CD14-positive monocyte (primary cell): ENCODE measurements around the gene NTNG2. TPM values are rescaled to one million over a fixed set of nuclear protein-coding genes. Genes with fewer than 3 reads are reported as not detected.

ENCODE experiments used
- DNase-seq, 3 donors: peaks; one replicate each; pipeline ENCODE4 v3.0.0-alpha.2; 2011 to 2022
- H2AFZ ChIP-seq: 2 replicates; pipeline ENCODE4 v1.6.0; 2012; ENCODE audit warnings: mild to moderate bottlenecking, low read depth, low read length, inconsistent platforms; ENCODE audit not compliant: insufficient read depth, poor library complexity, severe bottlenecking
- H3K27ac ChIP-seq, 2 donors: 1 replicate in 1 of 2; 2 replicates in 1 of 2; pipeline ENCODE4 v1.5.1; 2012 to 2013; ENCODE audit warnings: low read length in 2 of 2, control low read depth in 1 of 2, inconsistent platforms in 1 of 2, low read depth in 1 of 2, mild to moderate bottlenecking in 1 of 2
- H3K27me3 ChIP-seq, 2 donors: one replicate each; pipeline versions ENCODE4 v1.6.0 to v1.6.1; 2011 to 2013; ENCODE audit warnings: low read length in 2 of 2; ENCODE audit not compliant: control insufficient read depth in 2 of 2, insufficient read depth in 2 of 2
- H3K36me3 ChIP-seq, 2 donors: replicated peaks in 1 of 2; 1 replicate in 1 of 2; 2 replicates in 1 of 2; pipeline versions ENCODE4 v1.5.1 to v1.6.1; 2012 to 2013; ENCODE audit warnings: low read length in 2 of 2, control low read depth in 1 of 2, inconsistent platforms in 1 of 2, mild to moderate bottlenecking in 1 of 2; ENCODE audit not compliant: insufficient read depth in 2 of 2, control insufficient read depth in 1 of 2
- H3K4me1 ChIP-seq, 2 donors: 1 replicate in 1 of 2; 2 replicates in 1 of 2; pipeline versions ENCODE4 v1.5.1 to v1.6.1; 2012 to 2013; ENCODE audit warnings: low read length in 2 of 2, control low read depth in 1 of 2, inconsistent platforms in 1 of 2, mild to moderate bottlenecking in 1 of 2, moderate library complexity in 1 of 2; ENCODE audit not compliant: insufficient read depth in 2 of 2, control insufficient read depth in 1 of 2
- H3K4me2 ChIP-seq: replicated peaks from 2 replicates; pipeline ENCODE3; 2012; ENCODE audit warnings: low read length, moderate library complexity, mild to moderate bottlenecking; ENCODE audit not compliant: poor library complexity, severe bottlenecking; ENCODE audit errors: extremely low read depth
- H3K4me3 ChIP-seq, 3 experiments: fragments of 200-600 bp in 1 of 3; sonication (generic) in 1 of 3; replicated peaks in 1 of 3; 1 replicate in 2 of 3; 2 replicates in 1 of 3; pipeline ENCODE4 v1.5.1; 2011 to 2013; ENCODE audit warnings: low read length in 3 of 3, mild to moderate bottlenecking in 3 of 3, control low read depth in 2 of 3, low read depth in 2 of 3, inconsistent platforms in 1 of 3, moderate library complexity in 1 of 3
- H3K79me2 ChIP-seq: 2 replicates; pipeline ENCODE4 v1.6.0; 2012; ENCODE audit warnings: mild to moderate bottlenecking, control low read depth, inconsistent platforms, low read length, moderate library complexity; ENCODE audit not compliant: insufficient read depth
- H3K9ac ChIP-seq: 2 replicates; pipeline ENCODE4 v1.6.0; 2017; ENCODE audit warnings: low read length, mild to moderate bottlenecking; ENCODE audit not compliant: insufficient read depth, poor library complexity, severe bottlenecking
- H3K9me3 ChIP-seq, 2 donors: replicated peaks in 1 of 2; 1 replicate in 1 of 2; 2 replicates in 1 of 2; pipeline versions ENCODE4 v1.5.1 to v1.6.1; 2012 to 2013; ENCODE audit warnings: low read length in 2 of 2, control low read depth in 1 of 2; ENCODE audit not compliant: control insufficient read depth in 1 of 2, insufficient read depth in 1 of 2
- H4K20me1 ChIP-seq: 2 replicates; pipeline ENCODE4 v1.6.0; 2012; ENCODE audit warnings: mild to moderate bottlenecking, low read length, control low read depth, moderate library complexity; ENCODE audit not compliant: insufficient read depth
- H3K27ac Mint-ChIP-seq, 7 donors: one replicate each; pipeline ENCODE4 v1.8.0; 2020; ENCODE audit warnings: mild to moderate bottlenecking in 7 of 7, mixed read lengths in 7 of 7, moderate library complexity in 6 of 7, inconsistent platforms in 2 of 7
- H3K27me3 Mint-ChIP-seq, 3 donors: one replicate each; pipeline ENCODE4 v1.8.0; 2021 to 2022; ENCODE audit warnings: low read depth in 3 of 3, mild to moderate bottlenecking in 3 of 3, mixed read lengths in 3 of 3, moderate library complexity in 3 of 3, inconsistent platforms in 1 of 3
- H3K36me3 Mint-ChIP-seq, 2 donors: one replicate each; pipeline ENCODE4 v1.8.0; 2020; ENCODE audit warnings: mixed read lengths in 2 of 2, inconsistent platforms in 1 of 2, mild to moderate bottlenecking in 1 of 2
- H3K4me1 Mint-ChIP-seq: one replicate; pipeline ENCODE4 v1.8.0; 2020; ENCODE audit warnings: mild to moderate bottlenecking, mixed read lengths
- H3K4me3 Mint-ChIP-seq, 2 donors: one replicate each; pipeline ENCODE4 v1.8.0; 2020; ENCODE audit warnings: mild to moderate bottlenecking in 2 of 2, mixed read lengths in 2 of 2, moderate library complexity in 1 of 2
- H3K9me3 Mint-ChIP-seq, 7 donors: one replicate each; pipeline ENCODE4 v1.8.0; 2020 to 2022; ENCODE audit warnings: mixed read lengths in 7 of 7, mild to moderate bottlenecking in 6 of 7, moderate library complexity in 6 of 7, inconsistent platforms in 2 of 7
- CTCF ChIP-seq: fragments of 200-600 bp; IDR thresholded peaks from one replicate; pipeline ENCODE4 v1.8.0; 2022; ENCODE audit warnings: antibody characterized with exemption, mild to moderate bottlenecking
- WGBS: methylation state at CpG from one replicate; pipeline ENCODE4 v1.1.5; 2013; ENCODE audit warnings: missing lambda C conversion rate; ENCODE audit not compliant: insufficient coverage; 5-methylcytosine and 5-hydroxymethylcytosine counted together
- intact Hi-C, 2 donors: fragments of 100-400 bp; cut with micrococcal nuclease; formaldehyde crosslinking; loops; one replicate each; pipeline versions ENCODE4 v1.15.0 to v1.15.1; 2023
- polyA plus RNA-seq, 3 donors: library from polyadenylated mRNA; depleted of rRNA in 1 of 3; unstranded in 2 of 3; stranded (reverse) in 1 of 3; fragments of 300-500 nt in 2 of 3; fragments of >200 nt in 1 of 3; fragmentation: Illumina TruSeq in 2 of 3; gene quantifications; 1 replicate in 2 of 3; 2 replicates in 1 of 3; pipeline ENCODE4 v1.2.3, GENCODE V29; 2012 to 2021

The NTNG2 gene
- polyA plus RNA-seq, 3 donors: 2.1 to 10.0 (median 5.0) TPM

- H3K9me3 ChIP-seq: no peaks in the 10 kb centered on the region
- no peaks in the 10 kb centered on the region for H3K4me1 Mint-ChIP-seq
- no peak overlapping the region for H3K4me2 ChIP-seq
- H3K9ac ChIP-seq: no peak overlapping the region
- H3K9me3 Mint-ChIP-seq: no peaks in the 10 kb centered on the region
- H3K4me3 Mint-ChIP-seq: no peak overlapping the region
- no peaks in the 10 kb centered on the region for H3K27me3 ChIP-seq
- no peak overlapping the region for H3K27ac ChIP-seq
- H3K4me1 ChIP-seq: no peaks in the 10 kb centered on the region
- H3K27me3 Mint-ChIP-seq: no peaks in the 10 kb centered on the region
- no peak for TF ChIP-seq CTCF
- 100% methylated on average over 2 of the region's 7 CpGs for WGBS
- peak overlapping the region in 2 of 7 donors; percentile 42 to 68 for H3K27ac Mint-ChIP-seq
- peaks cover 98 to 99% of the 10 kb centered on the region in 2 donors for H3K36me3 ChIP-seq
- no peak overlapping the region for H2AFZ ChIP-seq
- no peak overlapping the region for H3K4me3 ChIP-seq
- H3K36me3 Mint-ChIP-seq: peaks cover 85 to 100% of the 10 kb centered on the region in 2 donors
- intact Hi-C loops: loop anchor here in 1 of 2 donors (10.0 kb wide), 2 partner anchors 51 to 1139 kb away; no protein-coding TSS in a partner anchor
- peaks cover 96% of the 10 kb centered on the region for H4K20me1 ChIP-seq
- H3K79me2 ChIP-seq: no peaks in the 10 kb centered on the region
- DNase-seq: no peak
Observed at GRCh38 chr9:132283863-132284262, 122.0 kb downstream of the NTNG2 start.

DNA sequence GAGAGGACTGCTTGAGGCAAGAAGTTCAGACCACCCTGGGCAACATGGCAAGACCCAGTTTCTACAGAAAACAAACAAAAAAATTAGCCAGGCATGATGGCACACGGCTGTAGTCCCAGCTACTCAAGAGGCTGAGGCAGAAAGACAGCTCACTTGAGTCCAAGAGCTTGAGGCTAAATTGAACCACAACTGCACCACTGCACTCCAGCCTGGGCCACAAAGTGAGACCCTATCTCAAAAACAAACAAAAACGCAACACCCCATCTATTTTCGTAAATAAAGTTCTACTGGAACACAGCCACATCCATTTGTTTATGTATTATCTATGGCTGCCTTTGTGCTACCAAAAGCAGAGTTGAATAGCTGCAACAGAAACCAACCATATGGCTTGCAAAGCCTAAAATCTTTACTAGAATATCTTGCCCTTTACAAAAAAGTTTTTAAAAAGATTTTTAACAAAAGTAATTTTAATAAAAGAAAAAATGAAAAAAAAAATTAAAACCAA, 125.5 kb downstream of the NTNG2 start:
- H3K9ac ChIP-seq: no peak overlapping the region
- no peak overlapping the region for H2AFZ ChIP-seq
- Mint-ChIP-seq H3K27ac (peak overlapping the region in 2 of 7 donors; percentile 21 to 25), H3K36me3 (peaks cover 66 to 97% of the 10 kb centered on the region in 2 donors), H3K27me3 (no peaks in the 10 kb centered on the region), H3K4me1 (no peaks in the 10 kb centered on the region), H3K9me3 (no peaks in the 10 kb centered on the region), H3K4me3 (no peak overlapping the region)
- DNase-seq: no peak
- intact Hi-C loops: loop anchor here in 1 of 2 donors (10.0 kb wide), 2 partner anchors 47 to 1143 kb away; no protein-coding TSS in a partner anchor
- H3K79me2 ChIP-seq: peaks cover 4% of the 10 kb centered on the region
- H3K9me3 ChIP-seq: no peaks in the 10 kb centered on the region
- H4K20me1 ChIP-seq: peaks cover 97% of the 10 kb centered on the region
- 100% methylated on average over 3 of the region's 3 CpGs for WGBS
- H3K4me2 ChIP-seq: no peak overlapping the region
- H3K4me3 ChIP-seq: no peak overlapping the region
- no peaks in the 10 kb centered on the region for H3K27me3 ChIP-seq
- peaks cover 79 to 97% of the 10 kb centered on the region in 2 donors for H3K36me3 ChIP-seq
- no peaks in the 10 kb centered on the region for H3K4me1 ChIP-seq
- TF ChIP-seq CTCF: no peak
- no peak overlapping the region for H3K27ac ChIP-seq
